A549 (cell line): ENCODE results near the gene RNF130. TPM values are rescaled to one million over a fixed set of nuclear protein-coding genes. Genes with fewer than 3 reads are reported as not detected.

Source experiments
- ATAC-seq, 2 experiments: fragments of 200-7000 bp in 1 of 2; fragments of >200 bp in 1 of 2; cut with Nextera tagmentation in 1 of 2; cut with Tn5 transposase in 1 of 2; 3 replicates each; pipeline versions ENCODE4 v1.8.0 to v1.9.1; 2018 to 2020; ENCODE audit warnings: mild to moderate bottlenecking in 1 of 2, moderate library complexity in 1 of 2
- CTCF ChIA-PET: fragments of 300-600 bp; sonication (Branson Sonifier 250); formaldehyde crosslinking; extraction: SDS; loops from one replicate; lab custom pipeline; 2021; ENCODE audit warnings: antibody characterized with exemption, inconsistent platforms; lab: Yijun Ruan, JAX
- POLR2A ChIA-PET: fragments of 350-600 bp; formaldehyde crosslinking; extraction: SDS; loops from one replicate; lab custom pipeline; 2021; ENCODE audit warnings: antibody characterized with exemption, inconsistent platforms; lab: Yijun Ruan, JAX
- DNase-seq, 2 experiments: peaks; one replicate each; pipeline versions ENCODE4 v3.0.0 to v3.0.0-alpha.2; 2011 to 2016; ENCODE audit warnings: low read depth in 1 of 2, low spot score in 1 of 2
- FAIRE-seq: peaks from 2 replicates; lab custom pipeline; 2011; peaks lifted over from hg19 to GRCh38; lab: Jason Lieb, UNC
- H3K27ac ChIP-seq, 2 experiments: fragments of >200 bp; sonication (Bioruptor Twin); formaldehyde crosslinking; 3 replicates each; pipeline ENCODE4 v1.5.1; 2016 to 2017
- H3K4me1 ChIP-seq: fragments of >200 bp; sonication (Bioruptor Twin); formaldehyde crosslinking; 3 replicates; pipeline ENCODE4 v1.6.1; 2016
- H3K4me2 ChIP-seq: fragments of >200 bp; sonication (Bioruptor Twin); formaldehyde crosslinking; 3 replicates; pipeline ENCODE4 v1.6.1; 2016
- H3K4me3 ChIP-seq: fragments of >200 bp; sonication (Bioruptor Twin); formaldehyde crosslinking; 3 replicates; pipeline ENCODE4 v1.5.1; 2016
- H3K9me3 ChIP-seq: fragments of >200 bp; sonication (Bioruptor Twin); formaldehyde crosslinking; 3 replicates; pipeline ENCODE4 v1.6.1; 2016
- CBX2 ChIP-seq: fragments of 200-600 bp; sonication (generic); IDR thresholded peaks from 2 replicates; pipeline ENCODE4 v1.6.1; 2016; ENCODE audit warnings: low read depth, mild to moderate bottlenecking, borderline replicate concordance
- CBX8 ChIP-seq: fragments of 200-600 bp; sonication (generic); IDR thresholded peaks from 2 replicates; pipeline ENCODE4 v1.6.1; 2016
- CHD2 ChIP-seq: fragments of 150-350 bp; IDR thresholded peaks from 2 replicates; pipeline ENCODE4 v1.6.1; 2014; ENCODE audit warnings: low read length; ENCODE audit not compliant: partially characterized antibody
- ESRRA ChIP-seq: fragments of 150-350 bp; IDR thresholded peaks from 2 replicates; pipeline ENCODE4 v1.6.1; 2014; ENCODE audit warnings: mild to moderate bottlenecking, low read length, borderline replicate concordance
- GATA3 ChIP-seq: IDR thresholded peaks from 2 replicates; pipeline ENCODE4 v1.6.1; 2012; ENCODE audit warnings: borderline replicate concordance
- HDAC2 ChIP-seq: fragments of 200-600 bp; sonication (generic); IDR thresholded peaks from 2 replicates; pipeline ENCODE4 v1.6.1; 2016
- JUNB ChIP-seq: fragments of >200 bp; sonication (Bioruptor Twin); formaldehyde crosslinking; IDR thresholded peaks from 2 replicates; pipeline ENCODE4 v1.6.1; 2016
- KDM1A ChIP-seq: fragments of 200-600 bp; sonication (generic); IDR thresholded peaks from 2 replicates; pipeline ENCODE4 v1.6.1; 2016; ENCODE audit warnings: low read depth, mild to moderate bottlenecking
- MAFK ChIP-seq: fragments of 450-650 bp; IDR thresholded peaks from 2 replicates; pipeline ENCODE4 v1.6.1; 2014; ENCODE audit not compliant: partially characterized antibody
- NFE2L2 ChIP-seq: fragments of 150-350 bp; conservative IDR thresholded peaks from 2 replicates; pipeline ENCODE4 v1.6.1; 2014; ENCODE audit warnings: low read length
- RAD21 ChIP-seq, 2 experiments: fragments of >200 bp in 1 of 2; sonication (Bioruptor Twin) in 1 of 2; formaldehyde crosslinking in 1 of 2; IDR thresholded peaks in 1 of 2; conservative IDR thresholded peaks in 1 of 2; 2 replicates in 1 of 2; 3 replicates in 1 of 2; pipeline ENCODE4 v1.6.1; 2012 to 2018; ENCODE audit warnings: inconsistent platforms in 1 of 2
- RARB ChIP-seq: fragments of 250-450 bp; sonication (Bioruptor Pico); IDR thresholded peaks from 2 replicates; pipeline ENCODE4 v1.8.0; 2021; ENCODE audit warnings: mild to moderate bottlenecking, moderate library complexity
- RFX5 ChIP-seq: fragments of 450-650 bp; IDR thresholded peaks from 2 replicates; pipeline ENCODE4 v1.7.1; 2014; ENCODE audit warnings: antibody characterized with exemption, mild to moderate bottlenecking, moderate library complexity
- SREBF2 ChIP-seq: fragments of 450-650 bp; IDR thresholded peaks from 2 replicates; pipeline ENCODE4 v1.6.1; 2014; ENCODE audit warnings: mild to moderate bottlenecking, moderate library complexity
- ZNF302 ChIP-seq: fragments of 250-450 bp; sonication (Bioruptor Pico); IDR thresholded peaks from 2 replicates; pipeline ENCODE4 v1.9.0; 2021; ENCODE audit warnings: inconsistent platforms, mild to moderate bottlenecking, moderate library complexity
- WGBS: methylation state at CpG from one replicate; pipeline ENCODE4 v1.1.6; 2017; ENCODE audit errors: missing lambda C conversion rate; 5-methylcytosine and 5-hydroxymethylcytosine counted together
- polyA plus RNA-seq, 4 experiments: library from polyadenylated mRNA; depleted of rRNA in 3 of 4; stranded (reverse); fragments of >200 nt; fragmentation: RNase III in 1 of 4; extraction: RNeasy Plus Mini Kit Qiagen cat#74134 plus additional on column Dnase treatment in 1 of 4; gene quantifications; 2 replicates in 3 of 4; 3 replicates in 1 of 4; pipeline ENCODE4 v1.2.3, GENCODE V29; 2011 to 2017
- small RNA-seq, 6 experiments: library from RNA; depleted of rRNA; stranded (forward); fragments of <200 nt; gene quantifications; one replicate each; pipeline ENCODE3, GENCODE V24; 2012
- TF ChIP-seq, protein P1 (sequence below): fragments of >200 bp; sonication (Bioruptor Twin); formaldehyde crosslinking; IDR thresholded peaks from 3 replicates; pipeline ENCODE4 v1.6.1; 2016
- TF ChIP-seq, protein P2 (sequence below): fragments of >200 bp; sonication (Bioruptor Twin); formaldehyde crosslinking; IDR thresholded peaks from 2 replicates; pipeline ENCODE4 v1.6.1; 2016
- TF ChIP-seq, protein P3 (sequence below): fragments of 450-650 bp; IDR thresholded peaks from 2 replicates; pipeline ENCODE4 v1.6.1; 2014; ENCODE audit warnings: antibody characterized with exemption
- TF ChIP-seq, protein P4 (sequence below): fragments of 250-450 bp; sonication (Bioruptor Pico); IDR thresholded peaks from 2 replicates; pipeline ENCODE4 v1.5.0; 2020; ENCODE audit warnings: low read depth, mild to moderate bottlenecking, moderate library complexity

The RNF130 gene
- polyA plus RNA-seq, 2 of the 4 experiments (the other 2 are of a cell fraction), result 33.3 to 50.1 TPM

DNA sequence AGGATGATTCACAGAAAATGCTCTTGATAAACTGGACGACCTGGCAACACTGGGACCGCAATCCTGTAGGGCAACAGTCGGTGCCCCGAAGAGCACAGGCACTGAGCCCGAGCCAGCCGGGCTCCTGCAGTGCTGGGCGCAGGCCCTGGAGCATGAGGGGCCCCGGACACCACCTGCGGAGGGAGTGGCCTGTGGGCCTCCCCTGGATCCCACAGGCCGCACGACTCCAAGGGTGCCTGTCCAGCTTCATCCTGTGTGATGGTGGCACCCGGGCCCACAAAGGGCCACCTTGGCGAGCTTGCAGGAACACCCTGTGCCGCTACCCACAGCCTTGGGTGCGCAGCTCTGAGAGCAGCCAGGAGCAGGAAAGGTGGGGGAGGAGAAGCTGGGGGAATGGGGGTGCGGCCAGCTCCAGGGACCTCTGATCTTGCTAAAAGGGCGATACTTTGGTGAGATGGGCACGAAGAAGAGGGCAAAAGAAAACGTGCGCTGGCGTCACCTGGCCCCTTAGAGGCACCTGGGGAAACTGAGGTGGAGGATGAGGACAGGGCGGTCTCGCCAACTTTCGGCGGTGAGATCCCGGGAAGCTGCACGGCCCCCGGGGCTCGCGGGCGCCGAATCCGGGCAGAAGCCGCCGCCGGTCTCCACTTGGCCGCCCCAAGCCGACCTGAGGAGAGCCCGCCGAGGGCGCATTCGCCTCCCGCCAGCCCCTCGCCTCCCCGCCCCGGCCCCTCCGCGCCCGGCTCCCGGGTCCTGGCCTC, 164.6 kb downstream of the RNF130 start:
- no peaks in the 10 kb centered on the region for H3K9me3 ChIP-seq
- FAIRE-seq, result no peak
- H3K27ac ChIP-seq, result peak overlapping the region; percentile 89 to 96
- ChIA-PET CTCF (interaction anchor here (0.7 to 3.6 kb wide), 13 partner anchors 11 to 183 kb away, joined by 3 to 13 read pairs (median 5); no protein-coding TSS in a partner anchor), POLR2A (interaction anchor here (1.2 kb wide), 1 partner anchor 38 kb away, joined by 3 read pairs; no protein-coding TSS in a partner anchor)
- peak; percentile 56 to 64 for ATAC-seq
- 19% methylated on average over 30 of the region's 50 CpGs for WGBS
- peaks cover 6% of the 10 kb centered on the region; the same call in 2 of the 3 replicates for H3K4me1 ChIP-seq
- TF ChIP-seq GATA3 (0 out of 2 replicates have a peak, but pooled peaks have one; percentile 11), ZNF302 (CRISPR knock-in tag) (no peak)
- H3K4me2 ChIP-seq, result peak overlapping the region; percentile 87
- peak overlapping the region; percentile 67 for H3K4me3 ChIP-seq
- no peak for DNase-seq

DNA sequence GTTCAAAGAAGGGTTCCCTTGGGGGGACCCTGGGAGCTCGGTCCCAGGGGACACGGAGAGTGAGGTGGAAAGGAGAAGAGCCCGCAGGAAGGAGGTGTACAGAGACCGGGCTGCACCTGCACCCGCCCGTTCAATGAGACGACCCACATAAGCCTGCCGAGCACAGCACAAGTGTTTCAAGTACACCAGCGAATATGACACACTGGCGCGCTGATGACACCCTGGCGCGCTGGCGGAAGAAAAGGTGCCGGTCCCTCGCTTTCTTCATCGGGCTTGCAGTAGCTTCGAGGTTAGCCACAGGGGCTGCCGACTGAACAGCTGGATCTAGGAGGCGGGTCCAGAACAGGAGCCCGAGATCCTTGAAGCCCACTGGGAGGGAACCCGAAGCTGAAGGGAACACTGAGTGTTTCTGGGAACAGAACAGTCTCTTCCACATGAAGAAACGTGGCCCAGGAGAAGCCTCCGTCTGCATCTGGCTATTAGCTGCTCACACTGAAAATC, 165.2 kb downstream of the RNF130 start:
- ATAC-seq (no peak), FAIRE-seq (no peak), DNase-seq (no peak)
- ChIA-PET CTCF (interaction anchor here (0.7 to 3.6 kb wide), 12 partner anchors 10 to 184 kb away, joined by 3 to 13 read pairs (median 4); no protein-coding TSS in a partner anchor), POLR2A (interaction anchor here (0.6 to 1.2 kb wide), 2 partner anchors 38 to 1338 kb away, joined by 3 read pairs; partner anchors contain the start of gene RACK1)
- no peaks in the 10 kb centered on the region for H3K9me3 ChIP-seq
- TF ChIP-seq RAD21 (conservative IDR thresholded peaks at IDR 0.05 in 1 of 2, IDR thresholded peaks at IDR 0.05 in 1 of 2), result no peak
- no peak for TF ChIP-seq ZNF302 (CRISPR knock-in tag)
- TF ChIP-seq, protein P1, sequence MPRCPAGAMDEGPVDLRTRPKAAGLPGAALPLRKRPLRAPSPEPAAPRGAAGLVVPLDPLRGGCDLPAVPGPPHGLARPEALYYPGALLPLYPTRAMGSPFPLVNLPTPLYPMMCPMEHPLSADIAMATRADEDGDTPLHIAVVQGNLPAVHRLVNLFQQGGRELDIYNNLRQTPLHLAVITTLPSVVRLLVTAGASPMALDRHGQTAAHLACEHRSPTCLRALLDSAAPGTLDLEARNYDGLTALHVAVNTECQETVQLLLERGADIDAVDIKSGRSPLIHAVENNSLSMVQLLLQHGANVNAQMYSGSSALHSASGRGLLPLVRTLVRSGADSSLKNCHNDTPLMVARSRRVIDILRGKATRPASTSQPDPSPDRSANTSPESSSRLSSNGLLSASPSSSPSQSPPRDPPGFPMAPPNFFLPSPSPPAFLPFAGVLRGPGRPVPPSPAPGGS, result no peak
- no peak for TF ChIP-seq SREBF2
- TF ChIP-seq GATA3, result no peak
- TF ChIP-seq, protein P2, sequence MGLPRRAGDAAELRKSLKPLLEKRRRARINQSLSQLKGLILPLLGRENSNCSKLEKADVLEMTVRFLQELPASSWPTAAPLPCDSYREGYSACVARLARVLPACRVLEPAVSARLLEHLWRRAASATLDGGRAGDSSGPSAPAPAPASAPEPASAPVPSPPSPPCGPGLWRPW, result no peak
- TF ChIP-seq HDAC2, result no peak
- no peak for TF ChIP-seq KDM1A
- TF ChIP-seq CBX2, result no peak
- TF ChIP-seq, protein P3, sequence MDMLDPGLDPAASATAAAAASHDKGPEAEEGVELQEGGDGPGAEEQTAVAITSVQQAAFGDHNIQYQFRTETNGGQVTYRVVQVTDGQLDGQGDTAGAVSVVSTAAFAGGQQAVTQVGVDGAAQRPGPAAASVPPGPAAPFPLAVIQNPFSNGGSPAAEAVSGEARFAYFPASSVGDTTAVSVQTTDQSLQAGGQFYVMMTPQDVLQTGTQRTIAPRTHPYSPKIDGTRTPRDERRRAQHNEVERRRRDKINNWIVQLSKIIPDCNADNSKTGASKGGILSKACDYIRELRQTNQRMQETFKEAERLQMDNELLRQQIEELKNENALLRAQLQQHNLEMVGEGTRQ, result no peak
- no peak for TF ChIP-seq JUNB
- TF ChIP-seq RFX5, result no peak
- TF ChIP-seq, protein P4, sequence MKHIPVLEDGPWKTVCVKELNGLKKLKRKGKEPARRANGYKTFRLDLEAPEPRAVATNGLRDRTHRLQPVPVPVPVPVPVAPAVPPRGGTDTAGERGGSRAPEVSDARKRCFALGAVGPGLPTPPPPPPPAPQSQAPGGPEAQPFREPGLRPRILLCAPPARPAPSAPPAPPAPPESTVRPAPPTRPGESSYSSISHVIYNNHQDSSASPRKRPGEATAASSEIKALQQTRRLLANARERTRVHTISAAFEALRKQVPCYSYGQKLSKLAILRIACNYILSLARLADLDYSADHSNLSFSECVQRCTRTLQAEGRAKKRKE, result no peak
- TF ChIP-seq NFE2L2, result no peak
- no peak for TF ChIP-seq MAFK
- no peak for TF ChIP-seq ESRRA
- WGBS, result 93% methylated on average over 24 of the region's 24 CpGs
- H3K4me3 ChIP-seq, result peak overlapping the region; percentile 67
- peaks cover 6% of the 10 kb centered on the region; the same call in 2 of the 3 replicates for H3K4me1 ChIP-seq
- H3K27ac ChIP-seq, result peak overlapping the region; percentile 89 to 96
- H3K4me2 ChIP-seq, result peak overlapping the region; percentile 87

DNA sequence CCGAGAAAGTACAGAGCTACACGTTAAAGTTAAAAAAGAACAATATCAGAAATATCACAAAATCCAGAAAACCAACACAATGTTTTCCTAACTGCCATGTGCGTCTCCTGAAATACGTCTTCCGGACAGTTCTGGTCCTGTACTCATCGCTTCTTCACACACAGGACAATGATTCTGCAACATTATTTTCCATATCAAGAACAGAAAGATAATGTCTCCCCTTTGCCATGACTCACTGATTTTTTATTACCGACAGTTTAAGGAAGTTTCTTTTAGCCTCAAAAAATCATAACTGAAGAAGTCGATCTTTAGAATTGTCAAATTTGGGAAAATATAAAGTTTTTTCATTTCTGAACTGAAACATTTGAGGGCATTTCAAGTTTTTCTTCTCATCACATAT, 166.4 kb downstream of the RNF130 start:
- no peaks in the 10 kb centered on the region for H3K9me3 ChIP-seq
- TF ChIP-seq CBX8 (no peak), RARB (CRISPR knock-in tag) (no peak), CHD2 (no peak), JUNB (no peak)
- CTCF ChIA-PET, result interaction anchor here (2.3 to 3.6 kb wide), 3 partner anchors 9 to 142 kb away, joined by 7 to 13 read pairs (median 13); no protein-coding TSS in a partner anchor
- no peak overlapping the region for H3K4me3 ChIP-seq
- H3K4me2 ChIP-seq, result no peak overlapping the region
- ATAC-seq (no peak), FAIRE-seq (no peak), DNase-seq (no peak)
- POLR2A ChIA-PET, result no interaction called here
- H3K4me1 ChIP-seq, result peaks cover 6% of the 10 kb centered on the region; the same call in 2 of the 3 replicates
- 95% methylated on average over 8 of the region's 8 CpGs for WGBS
- no peak overlapping the region for H3K27ac ChIP-seq

Small RNA genes lying within 50 kb of the gene (small RNA-seq; reads per million reads assigned to genes)
- gene MIR340, result 4.2 to 1,205 (median 337) reads per million in 6 experiments

Other genes starting within 250 kb of the RNF130 start
- gene MRNIP, start 212.9 kb downstream of the RNF130 start, polyA plus RNA-seq (2011; rRNA removed), result 21.4 and 26.1 TPM in 2 replicates
- 29.7 to 35.9 TPM (median 30.5 TPM) in 3 replicates for gene MRNIP, start 212.9 kb downstream of the RNF130 start, polyA plus RNA-seq (2017; fragmentation: RNase III; extraction: RNeasy Plus Mini Kit Qiagen cat#74134 plus additional on column Dnase treatment)
- 37.2 and 45.2 TPM in 2 replicates for gene TBC1D9B, start 163.9 kb downstream of the RNF130 start, polyA plus RNA-seq (2011; rRNA removed)
- 60.1 to 68.1 TPM (median 64.7 TPM) in 3 replicates for gene TBC1D9B, start 163.9 kb downstream of the RNF130 start, polyA plus RNA-seq (2017; fragmentation: RNase III; extraction: RNeasy Plus Mini Kit Qiagen cat#74134 plus additional on column Dnase treatment)
- 0.16 TPM in 1 of 2 replicates, not detected in the other for gene RASGEF1C, start 137.5 kb upstream of the RNF130 start, polyA plus RNA-seq (2011; rRNA removed)
- gene RASGEF1C, start 137.5 kb upstream of the RNF130 start, polyA plus RNA-seq (2017; fragmentation: RNase III; extraction: RNeasy Plus Mini Kit Qiagen cat#74134 plus additional on column Dnase treatment), result 0.12 to 0.24 TPM (median 0.12 TPM) in 3 replicates
- gene MAPK9, start 220.3 kb upstream of the RNF130 start, polyA plus RNA-seq (2011; rRNA removed), result 52.7 and 66.9 TPM in 2 replicates
- gene MAPK9, start 220.3 kb upstream of the RNF130 start, polyA plus RNA-seq (2017; fragmentation: RNase III; extraction: RNeasy Plus Mini Kit Qiagen cat#74134 plus additional on column Dnase treatment), result 34.6 to 36.6 TPM (median 34.7 TPM) in 3 replicates